Neural progenitor cell (in vitro differentiated cells): ENCODE measurements around the gene HDC.

Experiments used
- EZH2 ChIP-seq: fragments of 200-600 bp; sonication (generic); IDR thresholded peaks from 2 replicates; pipeline ENCODE4 v1.6.1; 2017; ENCODE audit warnings: antibody characterized with exemption, mild to moderate bottlenecking, moderate library complexity
- EZH2phosphoT487 ChIP-seq: fragments of 200-600 bp; sonication (generic); IDR thresholded peaks from 2 replicates; pipeline ENCODE4 v1.6.1; 2017; ENCODE audit warnings: antibody characterized with exemption
- TF ChIP-seq, protein P1 (sequence below): fragments of 200-600 bp; sonication (generic); IDR thresholded peaks from 2 replicates; pipeline ENCODE4 v1.5.1; 2017; ENCODE audit warnings: antibody characterized with exemption, mild to moderate bottlenecking

- TF ChIP-seq, protein P1, sequence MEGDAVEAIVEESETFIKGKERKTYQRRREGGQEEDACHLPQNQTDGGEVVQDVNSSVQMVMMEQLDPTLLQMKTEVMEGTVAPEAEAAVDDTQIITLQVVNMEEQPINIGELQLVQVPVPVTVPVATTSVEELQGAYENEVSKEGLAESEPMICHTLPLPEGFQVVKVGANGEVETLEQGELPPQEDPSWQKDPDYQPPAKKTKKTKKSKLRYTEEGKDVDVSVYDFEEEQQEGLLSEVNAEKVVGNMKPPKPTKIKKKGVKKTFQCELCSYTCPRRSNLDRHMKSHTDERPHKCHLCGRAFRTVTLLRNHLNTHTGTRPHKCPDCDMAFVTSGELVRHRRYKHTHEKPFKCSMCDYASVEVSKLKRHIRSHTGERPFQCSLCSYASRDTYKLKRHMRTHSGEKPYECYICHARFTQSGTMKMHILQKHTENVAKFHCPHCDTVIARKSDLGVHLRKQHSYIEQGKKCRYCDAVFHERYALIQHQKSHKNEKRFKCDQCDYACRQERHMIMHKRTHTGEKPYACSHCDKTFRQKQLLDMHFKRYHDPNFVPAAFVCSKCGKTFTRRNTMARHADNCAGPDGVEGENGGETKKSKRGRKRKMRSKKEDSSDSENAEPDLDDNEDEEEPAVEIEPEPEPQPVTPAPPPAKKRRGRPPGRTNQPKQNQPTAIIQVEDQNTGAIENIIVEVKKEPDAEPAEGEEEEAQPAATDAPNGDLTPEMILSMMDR: no peak
- no peak for TF ChIP-seq EZH2
- TF ChIP-seq EZH2phosphoT487: no peak
Observed at GRCh38 chr15:50209809-50210208, 55.7 kb downstream of the HDC start.
